ENCODE measurements around the gene ACTN2. TPM values are rescaled to one million over a fixed set of nuclear protein-coding genes. Genes with fewer than 3 reads are reported as not detected.

Gene ACTN2
- total RNA-seq, 1 experiment from 2014 or later = not detected

- H3K9ac ChIP-seq (ENCODE audit: low read length) = no peak overlapping the region
- H3K9me3 ChIP-seq (ENCODE audit: low read length) = no peaks in the 10 kb centered on the region
- no peak overlapping the region; the same call in 1 of the 2 replicates for H2AFZ ChIP-seq (ENCODE audit: low read length)
- no peaks in the 10 kb centered on the region for H3K36me3 ChIP-seq (ENCODE audit: insufficient read depth, low read length)
- no peak overlapping the region for H3K27ac ChIP-seq (ENCODE audit: low read length)
- H4K20me1 ChIP-seq (ENCODE audit: insufficient read depth, low read depth, low read length) = no peaks in the 10 kb centered on the region
- no peak for DNase-seq
- H3K79me2 ChIP-seq (ENCODE audit: low read length) = no peaks in the 10 kb centered on the region
- no peaks in the 10 kb centered on the region for H3K9me2 ChIP-seq (replicated peaks; ENCODE audit: insufficient read depth, low read length)
- H3K27me3 ChIP-seq (ENCODE audit: low read length) = no peaks in the 10 kb centered on the region
- H3K4me1 ChIP-seq (ENCODE audit: low read length) = no peaks in the 10 kb centered on the region
- no peak overlapping the region for H3K4me2 ChIP-seq (ENCODE audit: low read depth, low read length, poor library complexity, severe bottlenecking)
- no peak overlapping the region for H3K4me3 ChIP-seq (ENCODE audit: low read length)
Observed at GRCh38 chr1:236773919-236774318, 87.6 kb downstream of the ACTN2 start.

GRCh38 chr1:236774926-236775325 is 88.6 kb downstream of the ACTN2 start:
- no peak for DNase-seq
- no peaks in the 10 kb centered on the region for H3K9me3 ChIP-seq (ENCODE audit: low read length)

GRCh38 chr1:236779312-236779711 is 93.0 kb downstream of the ACTN2 start:
- Histone ChIP-seq H3K9me2 (replicated peaks; ENCODE audit: insufficient read depth, low read length) (no peaks in the 10 kb centered on the region), H3K4me1 (ENCODE audit: low read length) (no peaks in the 10 kb centered on the region), H3K4me2 (ENCODE audit: low read depth, low read length, poor library complexity, severe bottlenecking) (no peak overlapping the region), H3K27me3 (ENCODE audit: low read length) (no peaks in the 10 kb centered on the region), H3K27ac (ENCODE audit: low read length) (no peak overlapping the region), H3K79me2 (ENCODE audit: low read length) (no peaks in the 10 kb centered on the region), H3K9ac (ENCODE audit: low read length) (no peak overlapping the region), H3K9me3 (ENCODE audit: low read length) (no peaks in the 10 kb centered on the region), H3K4me3 (ENCODE audit: low read length) (no peak overlapping the region), H4K20me1 (ENCODE audit: insufficient read depth, low read depth, low read length) (no peaks in the 10 kb centered on the region), H3K36me3 (ENCODE audit: insufficient read depth, low read length) (no peaks in the 10 kb centered on the region), H2AFZ (ENCODE audit: low read length) (no peak overlapping the region)
- no peak for DNase-seq

More at GRCh38 chr1:236774926-236775325, 88.6 kb downstream of the ACTN2 start:
- H3K27me3 ChIP-seq (ENCODE audit: low read length) = no peaks in the 10 kb centered on the region
- H4K20me1 ChIP-seq (ENCODE audit: insufficient read depth, low read depth, low read length) = no peaks in the 10 kb centered on the region
- H3K27ac ChIP-seq (ENCODE audit: low read length) = no peak overlapping the region
- no peak overlapping the region for H3K9ac ChIP-seq (ENCODE audit: low read length)
- H3K79me2 ChIP-seq (ENCODE audit: low read length) = no peaks in the 10 kb centered on the region
- H3K36me3 ChIP-seq (ENCODE audit: insufficient read depth, low read length) = no peaks in the 10 kb centered on the region
- H2AFZ ChIP-seq (ENCODE audit: low read length) = no peak overlapping the region
- H3K9me2 ChIP-seq (replicated peaks; ENCODE audit: insufficient read depth, low read length) = no peaks in the 10 kb centered on the region
- H3K4me3 ChIP-seq (ENCODE audit: low read length) = no peak overlapping the region
- no peak overlapping the region for H3K4me2 ChIP-seq (ENCODE audit: low read depth, low read length, poor library complexity, severe bottlenecking)
- no peaks in the 10 kb centered on the region for H3K4me1 ChIP-seq (ENCODE audit: low read length)

GRCh38 chr1:236785477-236785876 is 99.2 kb downstream of the ACTN2 start:
- Histone ChIP-seq H3K36me3 (ENCODE audit: insufficient read depth, low read length) (no peaks in the 10 kb centered on the region), H3K79me2 (ENCODE audit: low read length) (no peaks in the 10 kb centered on the region), H3K9me3 (ENCODE audit: low read length) (no peaks in the 10 kb centered on the region), H3K4me2 (ENCODE audit: low read depth, low read length, poor library complexity, severe bottlenecking) (no peak overlapping the region), H3K4me3 (ENCODE audit: low read length) (no peak overlapping the region), H3K9me2 (replicated peaks; ENCODE audit: insufficient read depth, low read length) (no peaks in the 10 kb centered on the region), H3K27ac (ENCODE audit: low read length) (no peak overlapping the region), H3K9ac (ENCODE audit: low read length) (no peak overlapping the region), H3K4me1 (ENCODE audit: low read length) (no peaks in the 10 kb centered on the region), H3K27me3 (ENCODE audit: low read length) (no peaks in the 10 kb centered on the region), H2AFZ (ENCODE audit: low read length) (no peak overlapping the region), H4K20me1 (ENCODE audit: insufficient read depth, low read depth, low read length) (no peaks in the 10 kb centered on the region)
- no peak for DNase-seq

GRCh38 chr1:236786453-236786852 is 100.2 kb downstream of the ACTN2 start:
- no peaks in the 10 kb centered on the region for H3K9me2 ChIP-seq (replicated peaks; ENCODE audit: insufficient read depth, low read length)
- H2AFZ ChIP-seq (ENCODE audit: low read length) = no peak overlapping the region
- H3K4me2 ChIP-seq (ENCODE audit: low read depth, low read length, poor library complexity, severe bottlenecking) = no peak overlapping the region
- no peak overlapping the region for H3K4me3 ChIP-seq (ENCODE audit: low read length)
- H3K27ac ChIP-seq (ENCODE audit: low read length) = no peak overlapping the region
- no peaks in the 10 kb centered on the region for H3K36me3 ChIP-seq (ENCODE audit: insufficient read depth, low read length)
- no peaks in the 10 kb centered on the region for H3K4me1 ChIP-seq (ENCODE audit: low read length)
- no peaks in the 10 kb centered on the region for H4K20me1 ChIP-seq (ENCODE audit: insufficient read depth, low read depth, low read length)
- no peak overlapping the region for H3K9ac ChIP-seq (ENCODE audit: low read length)
- no peaks in the 10 kb centered on the region for H3K9me3 ChIP-seq (ENCODE audit: low read length)
- DNase-seq = no peak
- H3K27me3 ChIP-seq (ENCODE audit: low read length) = no peaks in the 10 kb centered on the region
- no peaks in the 10 kb centered on the region for H3K79me2 ChIP-seq (ENCODE audit: low read length)

- Histone ChIP-seq H3K4me1 (ENCODE audit: low read length) (peaks cover 23% of the 10 kb centered on the region), H3K79me2 (ENCODE audit: low read length) (peaks cover 44% of the 10 kb centered on the region), H3K9me2 (replicated peaks; ENCODE audit: insufficient read depth, low read length) (no peaks in the 10 kb centered on the region; the same call in 1 of the 2 replicates), H2AFZ (ENCODE audit: low read length) (peak overlapping the region; percentile 82), H3K27me3 (ENCODE audit: low read length) (no peaks in the 10 kb centered on the region), H4K20me1 (ENCODE audit: insufficient read depth, low read depth, low read length) (no peaks in the 10 kb centered on the region), H3K4me3 (ENCODE audit: low read length) (peak overlapping the region; percentile 71), H3K36me3 (ENCODE audit: insufficient read depth, low read length) (no peaks in the 10 kb centered on the region), H3K9me3 (ENCODE audit: low read length) (no peaks in the 10 kb centered on the region), H3K27ac (ENCODE audit: low read length) (no peak overlapping the region), H3K9ac (ENCODE audit: low read length) (peak overlapping the region; percentile 55), H3K4me2 (ENCODE audit: low read depth, low read length, poor library complexity, severe bottlenecking) (peak overlapping the region; percentile 74)
- DNase-seq = no peak
Observed at GRCh38 chr1:236794585-236795034, 108.3 kb downstream of the ACTN2 start.

GRCh38 chr1:236795035-236795756 is 108.9 kb downstream of the ACTN2 start, which contains the start of gene MTR:
MTR (plus strand) TSS chr1:236795292; CDS start chr1:236795704, 412 bp downstream.
- Histone ChIP-seq H3K27me3 (ENCODE audit: low read length) (no peaks in the 10 kb centered on the region), H3K79me2 (ENCODE audit: low read length) (peaks cover 49% of the 10 kb centered on the region), H3K9ac (ENCODE audit: low read length) (peak within 1 kb of the TSS; percentile 92), H3K4me3 (ENCODE audit: low read length) (peak within 1 kb of the TSS; percentile 71), H3K4me2 (ENCODE audit: low read depth, low read length, poor library complexity, severe bottlenecking) (peak within 1 kb of the TSS; percentile 74), H4K20me1 (ENCODE audit: insufficient read depth, low read depth, low read length) (no peaks in the 10 kb centered on the region), H3K4me1 (ENCODE audit: low read length) (peaks cover 29% of the 10 kb centered on the region), H3K36me3 (ENCODE audit: insufficient read depth, low read length) (no peaks in the 10 kb centered on the region), H3K9me2 (replicated peaks; ENCODE audit: insufficient read depth, low read length) (no peaks in the 10 kb centered on the region; the same call in 1 of the 2 replicates), H2AFZ (ENCODE audit: low read length) (peak within 1 kb of the TSS; percentile 89), H3K27ac (ENCODE audit: low read length) (peak within 1 kb of the TSS; percentile 73), H3K9me3 (ENCODE audit: low read length) (no peaks in the 10 kb centered on the region)
- DNase-seq = peak; percentile 99

- Histone ChIP-seq H3K27ac (ENCODE audit: low read length) (peak overlapping the region; percentile 73), H3K4me1 (ENCODE audit: low read length) (peaks cover 37% of the 10 kb centered on the region), H3K4me2 (ENCODE audit: low read depth, low read length, poor library complexity, severe bottlenecking) (peak overlapping the region; percentile 74), H3K79me2 (ENCODE audit: low read length) (peaks cover 58% of the 10 kb centered on the region), H3K36me3 (ENCODE audit: insufficient read depth, low read length) (no peaks in the 10 kb centered on the region), H3K27me3 (ENCODE audit: low read length) (no peaks in the 10 kb centered on the region), H4K20me1 (ENCODE audit: insufficient read depth, low read depth, low read length) (no peaks in the 10 kb centered on the region), H3K9me3 (ENCODE audit: low read length) (no peaks in the 10 kb centered on the region), H2AFZ (ENCODE audit: low read length) (peak overlapping the region; percentile 89; the same call in 1 of the 2 replicates), H3K4me3 (ENCODE audit: low read length) (peak overlapping the region; percentile 71), H3K9ac (ENCODE audit: low read length) (peak overlapping the region; percentile 92), H3K9me2 (replicated peaks; ENCODE audit: insufficient read depth, low read length) (no peaks in the 10 kb centered on the region; the same call in 1 of the 2 replicates)
- DNase-seq = peak; percentile 66
Observed at GRCh38 chr1:236795757-236796667, 109.7 kb downstream of the ACTN2 start.

All from Karpas-422 (cell line).